Ovary (tissue), 9 donors: ENCODE data around the gene RUNX1. TPM values are rescaled to one million over a fixed set of nuclear protein-coding genes. Genes with fewer than 3 reads are reported as not detected.
A peak's percentile ranks its signal among the peaks of the same experiment; 100 is the strongest.

Experiments used
- DNase-seq, 5 donors: peaks; one replicate each; pipeline ENCODE4 v3.0.0-alpha.2; 2019 to 2020
- H3K27ac ChIP-seq, 2 donors: fragments of 200-600 bp; one replicate each; pipeline versions ENCODE4 v1.5.1 to v1.8.0; 2019 to 2022
- H3K27me3 ChIP-seq: fragments of 200-600 bp; one replicate; pipeline ENCODE4 v1.8.0; 2022
- H3K36me3 ChIP-seq: fragments of 200-600 bp; sonication (generic); one replicate; pipeline ENCODE4 v1.5.1; 2019
- H3K4me1 ChIP-seq: one replicate; pipeline ENCODE4 v1.8.1; 2013; ENCODE audit warnings: mild to moderate bottlenecking, moderate library complexity; ENCODE audit not compliant: insufficient read depth
- H3K4me3 ChIP-seq: fragments of 200-600 bp; sonication (generic); one replicate; pipeline ENCODE4 v1.5.1; 2017
- H3K9me3 ChIP-seq, 2 donors: fragments of 200-600 bp in 1 of 2; sonication (generic) in 1 of 2; one replicate each; pipeline versions ENCODE4 v1.5.1 to v1.8.1; 2013 to 2019; ENCODE audit warnings: mild to moderate bottlenecking in 1 of 2, moderate library complexity in 1 of 2
- EP300 ChIP-seq: sonication (generic); formaldehyde crosslinking; IDR thresholded peaks from one replicate; pipeline ENCODE4 v1.6.1; 2017; ENCODE audit warnings: antibody characterized with exemption
- POLR2A ChIP-seq: fragments of 450-650 bp; IDR thresholded peaks from one replicate; pipeline ENCODE4 v1.6.1; 2017; ENCODE audit warnings: antibody characterized with exemption, mild to moderate bottlenecking, moderate library complexity
- WGBS, 3 donors: extraction: QIAGEN DNeasy Blood & Tissue Kit in 1 of 3; methylation state at CpG; one replicate each; pipeline versions ENCODE4 v1.1.5 to v1.1.7; 2013 to 2017; 5-methylcytosine and 5-hydroxymethylcytosine counted together
- intact Hi-C, 4 donors: fragments of 100-400 bp; cut with DNase I; formaldehyde crosslinking; loops; one replicate each; pipeline versions ENCODE4 v1.11.0 to v1.15.1; 2022 to 2023
- polyA plus RNA-seq, 2 donors: library from polyadenylated mRNA; stranded (reverse); fragments of 200-250 nt in 1 of 2; fragments of 350-450 nt in 1 of 2; fragmentation: Illumina TruSeq in 1 of 2; extraction: RNeasy Lipid Tissue Mini Kit (QIAGEN cat#74804) in 1 of 2; gene quantifications; one replicate each; pipeline ENCODE4 v1.2.3, GENCODE V29; 2013 to 2014
- total RNA-seq, 7 donors: library from RNA; depleted of rRNA in 2 of 7; stranded (reverse); fragments of >200 nt in 2 of 7; fragmentation: NEBNext Ultra II Directional in 3 of 7; extraction: Animal tissue kit (Norgen Biotek cat#: 25700) in 3 of 7; gene quantifications; one replicate each; pipeline versions ENCODE4 v1.1.0 to v1.2.4, GENCODE V29; 2016 to 2023
- TF ChIP-seq, protein P1 (sequence below), 3 donors: fragments of 450-650 bp in 2 of 3; fragments of 200-600 bp in 1 of 3; IDR thresholded peaks; one replicate each; pipeline versions ENCODE4 v1.5.1 to v1.8.0; 2016 to 2022; ENCODE audit warnings: antibody characterized with exemption in 3 of 3, mild to moderate bottlenecking in 1 of 3
- donor health status: DM: no; HTN: no; CAD: no; lungs with moderate emphysema.
- donor health status: DM: no; HTN: no; CAD: no.
- donor health status: Bipolar disorder and iron deficiency.
- donor health status: DM: yes; HTN: yes; CAD: no.
- donor health status: DM: no; HTN: no; CAD: no.
- donor health status: DM: yes; HTN: yes; CAD: no.

Gene RUNX1
- total and polyA plus RNA-seq, 9 donors: 6.0 to 27.4 (median 17.8) TPM

DNA sequence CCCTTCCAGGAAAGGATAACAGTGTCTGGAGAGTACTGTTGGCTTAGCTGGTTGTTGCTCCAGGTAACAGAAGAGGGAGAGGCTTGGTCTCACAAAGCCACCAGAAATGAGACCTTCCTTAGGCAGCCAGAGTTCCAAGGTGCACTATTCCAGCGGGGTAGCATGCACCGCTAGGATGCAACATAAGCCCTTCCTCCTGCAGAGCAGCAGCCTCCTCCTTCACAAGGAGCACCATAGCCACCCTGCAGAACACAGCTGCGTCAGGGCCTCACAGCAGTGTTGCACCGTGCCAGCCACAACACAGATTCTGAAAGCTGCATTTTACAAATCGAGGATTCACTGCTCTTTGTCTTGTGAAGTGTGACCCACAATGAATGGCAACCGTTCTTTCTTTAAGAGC, 238.3 kb downstream of the RUNX1 start:
- no peaks in the 10 kb centered on the region for H3K27me3 ChIP-seq
- no peak overlapping the region for H3K4me3 ChIP-seq
- no peaks in the 10 kb centered on the region for H3K36me3 ChIP-seq
- WGBS, 3 donors: 93 to 95% (median 93%) methylated on average over 6 of the region's 6 CpGs
- intact Hi-C loops: no loop called here
- no peak for DNase-seq
- peaks cover 8% of the 10 kb centered on the region for H3K4me1 ChIP-seq
- no peak overlapping the region for H3K27ac ChIP-seq
- TF ChIP-seq POLR2A (no peak), EP300 (no peak)
- TF ChIP-seq, protein P1, sequence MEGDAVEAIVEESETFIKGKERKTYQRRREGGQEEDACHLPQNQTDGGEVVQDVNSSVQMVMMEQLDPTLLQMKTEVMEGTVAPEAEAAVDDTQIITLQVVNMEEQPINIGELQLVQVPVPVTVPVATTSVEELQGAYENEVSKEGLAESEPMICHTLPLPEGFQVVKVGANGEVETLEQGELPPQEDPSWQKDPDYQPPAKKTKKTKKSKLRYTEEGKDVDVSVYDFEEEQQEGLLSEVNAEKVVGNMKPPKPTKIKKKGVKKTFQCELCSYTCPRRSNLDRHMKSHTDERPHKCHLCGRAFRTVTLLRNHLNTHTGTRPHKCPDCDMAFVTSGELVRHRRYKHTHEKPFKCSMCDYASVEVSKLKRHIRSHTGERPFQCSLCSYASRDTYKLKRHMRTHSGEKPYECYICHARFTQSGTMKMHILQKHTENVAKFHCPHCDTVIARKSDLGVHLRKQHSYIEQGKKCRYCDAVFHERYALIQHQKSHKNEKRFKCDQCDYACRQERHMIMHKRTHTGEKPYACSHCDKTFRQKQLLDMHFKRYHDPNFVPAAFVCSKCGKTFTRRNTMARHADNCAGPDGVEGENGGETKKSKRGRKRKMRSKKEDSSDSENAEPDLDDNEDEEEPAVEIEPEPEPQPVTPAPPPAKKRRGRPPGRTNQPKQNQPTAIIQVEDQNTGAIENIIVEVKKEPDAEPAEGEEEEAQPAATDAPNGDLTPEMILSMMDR (IDR thresholded peaks at IDR 0.05): no peak
- H3K9me3 ChIP-seq: no peaks in the 10 kb centered on the region

DNA sequence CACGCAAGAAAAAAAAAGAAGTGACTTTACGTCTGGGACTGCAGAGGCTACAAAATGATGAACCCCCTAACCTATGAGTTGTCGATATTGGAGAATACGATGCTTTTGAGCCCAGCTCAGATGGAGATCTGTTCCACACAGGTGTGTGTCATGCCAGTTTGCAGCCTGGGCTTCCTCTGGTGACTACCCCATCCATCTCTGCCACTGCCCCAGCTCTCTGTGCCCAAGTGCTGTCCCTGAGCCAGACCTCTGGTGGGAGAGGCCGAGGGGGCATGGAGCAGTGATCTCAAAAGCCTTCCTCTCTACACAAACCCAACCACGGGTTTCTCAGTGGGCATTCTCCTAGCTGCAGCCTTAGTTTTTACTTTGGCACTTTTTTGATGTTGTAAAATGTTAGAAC, 239.3 kb downstream of the RUNX1 start:
- WGBS, 3 donors: 95 to 96% (median 95%) methylated on average over 6 of the region's 6 CpGs
- H3K4me3 ChIP-seq: no peak overlapping the region
- no peak overlapping the region for H3K27ac ChIP-seq
- no peaks in the 10 kb centered on the region for H3K36me3 ChIP-seq
- peaks cover 8% of the 10 kb centered on the region for H3K4me1 ChIP-seq
- H3K9me3 ChIP-seq: no peaks in the 10 kb centered on the region
- intact Hi-C loops: no loop called here
- DNase-seq: no peak
- H3K27me3 ChIP-seq: no peaks in the 10 kb centered on the region
- TF ChIP-seq, protein P1 (IDR thresholded peaks at IDR 0.05): no peak
- TF ChIP-seq POLR2A (no peak), EP300 (no peak)

DNA sequence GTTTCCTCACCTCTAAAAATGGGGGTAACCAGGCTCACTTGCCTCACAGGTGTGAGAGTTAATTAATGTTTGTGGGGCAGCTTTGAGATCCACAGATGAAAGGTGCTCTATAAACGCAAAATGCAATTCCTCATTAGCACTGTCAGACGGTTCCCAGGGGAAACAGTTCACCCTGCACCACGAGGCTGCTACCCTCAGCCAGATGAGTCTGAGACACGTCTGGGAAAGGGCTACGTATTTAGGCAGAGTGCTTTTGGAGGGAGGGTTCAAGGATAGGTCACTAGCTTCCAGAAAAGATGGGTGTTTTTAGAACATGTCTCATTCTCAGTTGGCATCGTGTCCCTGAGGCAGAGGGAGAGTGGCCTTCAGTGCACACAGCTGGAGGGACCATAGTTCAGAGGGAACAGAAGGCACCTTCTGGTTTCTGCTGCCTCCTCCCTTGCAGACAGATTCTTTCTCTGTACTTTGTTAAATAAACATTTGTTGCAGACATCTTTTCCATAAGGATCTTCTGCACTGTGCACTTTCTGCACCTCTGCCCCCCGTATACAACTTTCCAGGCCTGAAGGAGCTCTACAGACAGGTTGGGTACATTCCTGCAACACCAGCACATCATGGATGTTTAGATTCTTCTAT, 240.4 kb downstream of the RUNX1 start:
- Histone ChIP-seq H3K9me3 (no peaks in the 10 kb centered on the region), H3K4me3 (no peak overlapping the region), H3K36me3 (no peaks in the 10 kb centered on the region), H3K27me3 (no peaks in the 10 kb centered on the region), H3K4me1 (peaks cover 8% of the 10 kb centered on the region), H3K27ac (no peak overlapping the region)
- peak in 1 of 5 donors; percentile 41 for DNase-seq
- WGBS, 3 donors: 19 to 31% (median 20%) methylated on average over 7 of the region's 7 CpGs
- TF ChIP-seq EP300 (no peak), POLR2A (no peak)
- TF ChIP-seq, protein P1 (IDR thresholded peaks at IDR 0.05): no peak
- intact Hi-C loops: no loop called here

- Histone ChIP-seq H3K36me3 (no peaks in the 10 kb centered on the region), H3K9me3 (no peaks in the 10 kb centered on the region), H3K27me3 (no peaks in the 10 kb centered on the region), H3K4me1 (peaks cover 8% of the 10 kb centered on the region), H3K27ac (no peak overlapping the region), H3K4me3 (no peak overlapping the region)
- WGBS, 3 donors: 73 to 88% (median 88%) methylated on average over 15 of the region's 15 CpGs
- intact Hi-C loops: no loop called here
- TF ChIP-seq, protein P1 (IDR thresholded peaks at IDR 0.05): no peak
- DNase-seq: peak in 2 of 5 donors; percentile 31 to 39
Observed at GRCh38 chr21:34807881-34808568, 241.1 kb downstream of the RUNX1 start.
